GM20000 (cell line): Measurements from ENCODE around the gene RRM1.

Experiments
- DNase-seq: peaks from one replicate; pipeline ENCODE4 v3.0.0; 2012; ENCODE audit warnings: low spot score
- CTCF ChIP-seq: IDR thresholded peaks from 2 replicates; pipeline ENCODE4 v1.5.1; 2012; ENCODE audit warnings: mild to moderate bottlenecking, control low read depth; ENCODE audit errors: extremely low read depth, missing control alignments

Gene RRM1

DNA sequence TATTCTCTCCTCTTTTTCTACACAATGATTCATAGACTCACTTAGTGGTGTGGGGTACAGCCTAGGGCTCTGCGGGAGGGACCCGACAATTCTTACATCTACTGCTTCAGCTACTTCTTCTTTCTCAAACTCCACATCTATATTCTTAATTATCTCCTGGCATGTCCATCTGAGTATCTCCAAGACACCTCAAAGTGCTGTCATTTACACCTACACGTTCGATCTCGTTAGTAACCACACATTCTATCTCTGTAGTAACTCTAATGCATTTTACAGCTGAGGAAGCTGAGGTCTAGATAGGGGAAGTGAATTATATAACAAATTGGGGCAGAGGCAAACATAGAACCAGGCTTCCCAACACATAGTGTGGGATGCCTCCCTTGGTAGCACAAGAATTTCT lies 27.7 kb upstream of the RRM1 start:
- DNase-seq, result no peak
- no peak for TF ChIP-seq CTCF

DNA sequence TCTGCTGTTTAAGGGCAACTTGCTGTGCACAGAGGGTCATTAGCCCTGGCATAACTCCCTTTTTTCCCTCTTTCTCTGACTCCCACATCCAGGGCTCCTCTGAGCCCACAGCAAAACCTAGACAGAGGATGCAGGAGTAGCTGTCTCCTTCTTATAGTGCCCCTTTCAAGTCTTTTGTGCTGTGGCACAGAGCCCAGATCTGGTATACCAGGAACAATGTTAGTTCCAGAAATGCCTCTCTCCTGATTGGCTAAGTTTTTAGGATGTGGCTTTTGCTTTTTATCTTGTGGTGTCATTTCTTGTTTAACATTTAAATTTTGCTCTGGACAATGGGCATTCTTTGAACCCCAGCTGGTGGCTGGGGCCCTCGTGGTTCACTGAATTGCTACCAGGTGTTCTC lies 25.6 kb upstream of the RRM1 start:
- no peak for TF ChIP-seq CTCF
- DNase-seq, result no peak

GRCh38 chr11:4071325-4071724 lies 23.3 kb upstream of the RRM1 start:
- DNase-seq, result no peak
- no peak for TF ChIP-seq CTCF

- no peak for DNase-seq
- TF ChIP-seq CTCF, result no peak
Observed at GRCh38 chr11:4071914-4072313, 22.7 kb upstream of the RRM1 start.

DNA sequence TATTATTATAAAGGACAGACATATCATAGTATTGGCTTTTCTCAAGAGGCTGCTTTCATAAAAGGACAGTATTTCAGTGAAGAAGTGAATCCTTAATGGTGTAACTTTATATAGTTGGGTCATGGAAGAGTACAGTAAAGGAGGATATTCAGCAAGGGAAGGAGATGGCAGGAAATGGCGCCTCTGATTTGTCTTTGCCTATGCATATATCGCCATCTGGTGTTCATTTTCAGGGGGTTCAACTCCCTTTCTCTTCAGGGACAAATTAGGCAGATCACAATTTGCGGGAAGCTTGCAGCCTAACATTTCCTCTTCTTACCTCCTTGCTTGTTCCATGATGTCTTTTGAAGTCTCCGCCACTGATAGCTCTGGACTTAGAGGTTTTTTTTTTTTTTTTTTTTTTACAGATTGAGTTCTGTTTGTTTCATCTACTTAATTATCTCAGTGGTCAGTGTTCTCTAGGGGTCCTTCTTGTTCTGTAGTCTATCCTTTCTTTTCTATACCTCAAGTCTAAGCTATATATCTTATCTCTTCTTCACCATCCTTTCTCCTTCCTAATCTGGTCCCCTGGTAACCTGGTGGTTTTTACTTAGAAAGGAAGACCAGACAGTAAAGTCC lies 21.8 kb upstream of the RRM1 start:
- peak; percentile 57 for TF ChIP-seq CTCF

DNA sequence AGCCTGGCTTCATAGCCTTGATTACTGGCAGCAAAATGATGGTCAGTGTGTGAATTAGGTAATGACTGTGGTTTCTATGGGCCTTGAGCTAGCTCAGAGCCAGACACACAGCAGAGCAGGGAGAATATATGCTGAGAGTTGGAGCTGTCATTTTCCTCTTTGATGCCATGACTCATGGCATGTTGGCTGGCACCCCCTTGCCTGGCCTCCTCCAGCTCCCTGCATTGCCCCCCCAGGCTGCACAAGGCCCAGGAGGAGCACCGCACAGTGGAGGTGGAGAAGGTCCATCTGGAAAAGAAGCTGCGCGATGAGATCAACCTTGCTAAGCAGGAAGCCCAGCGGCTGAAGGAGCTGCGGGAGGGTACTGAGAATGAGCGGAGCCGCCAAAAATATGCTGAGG lies 20.3 kb upstream of the RRM1 start:
- TF ChIP-seq CTCF, result no peak
- no peak for DNase-seq

More for the DNA sequence above, 21.8 kb upstream of the RRM1 start:
- peak; percentile 54 for DNase-seq

GRCh38 chr11:4076774-4077173 lies 17.8 kb upstream of the RRM1 start:
- TF ChIP-seq CTCF, result no peak
- no peak for DNase-seq

DNA sequence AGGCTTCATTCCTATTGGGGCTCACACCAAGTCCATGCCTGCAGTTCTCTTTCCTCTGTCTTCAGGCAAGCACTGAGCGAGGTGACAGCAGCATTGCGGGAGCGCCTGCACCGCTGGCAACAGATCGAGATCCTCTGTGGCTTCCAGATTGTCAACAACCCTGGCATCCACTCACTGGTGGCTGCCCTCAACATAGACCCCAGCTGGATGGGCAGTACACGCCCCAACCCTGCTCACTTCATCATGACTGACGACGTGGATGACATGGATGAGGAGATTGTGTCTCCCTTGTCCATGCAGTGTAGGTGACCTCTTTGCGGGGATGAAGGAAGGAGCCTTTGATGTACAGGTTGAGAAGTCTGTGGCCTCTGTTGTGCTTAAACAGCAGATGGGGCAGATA lies 11.4 kb upstream of the RRM1 start:
- TF ChIP-seq CTCF, result no peak
- no peak for DNase-seq
